ENCODE results near the gene KCNC1.

Gene KCNC1

GRCh38 chr11:17714356-17714854, 20.2 kb upstream of the KCNC1 start:
- FAIRE-seq (no peak), DNase-seq (ENCODE audit: insufficient read length, low spot score) (no peak)

GRCh38 chr11:17714870-17715269, 19.7 kb upstream of the KCNC1 start:
- FAIRE-seq = no peak

GRCh38 chr11:17716807-17717206, 17.8 kb upstream of the KCNC1 start:
- DNase-seq (ENCODE audit: insufficient read length, low spot score) (no peak), FAIRE-seq (no peak)

More at GRCh38 chr11:17714870-17715269, 19.7 kb upstream of the KCNC1 start:
- DNase-seq (ENCODE audit: insufficient read length, low spot score) = no peak

- DNase-seq (ENCODE audit: insufficient read length, low spot score) (no peak), FAIRE-seq (no peak)
These were observed 16.6 kb upstream of the KCNC1 start for GRCh38 chr11:17718015-17718414.

- FAIRE-seq (no peak), DNase-seq (ENCODE audit: insufficient read length, low spot score) (no peak)
These were observed 16.0 kb upstream of the KCNC1 start for GRCh38 chr11:17718510-17718962.

- no peak for FAIRE-seq
- DNase-seq (ENCODE audit: insufficient read length, low spot score) = no peak
These were observed 15.3 kb upstream of the KCNC1 start, which contains the start of gene MYOD1 for GRCh38 chr11:17719028-17719937. Gene MYOD1 (plus strand): TSS chr11:17719571. CDS start chr11:17719783, 212 bp downstream.

GRCh38 chr11:17719938-17720795, 14.4 kb upstream of the KCNC1 start:
- DNase-seq (ENCODE audit: insufficient read length, low spot score) (no peak), FAIRE-seq (no peak)

- DNase-seq (ENCODE audit: insufficient read length, low spot score) (no peak), FAIRE-seq (no peak)
These were observed 13.8 kb upstream of the KCNC1 start for GRCh38 chr11:17720796-17721171.

- no peak for DNase-seq (ENCODE audit: insufficient read length, low spot score)
These were observed 13.2 kb upstream of the KCNC1 start for GRCh38 chr11:17721242-17721999.

GRCh38 chr11:17722000-17722643, 12.5 kb upstream of the KCNC1 start:
- FAIRE-seq (no peak), DNase-seq (ENCODE audit: insufficient read length, low spot score) (no peak)

More at GRCh38 chr11:17721242-17721999, 13.2 kb upstream of the KCNC1 start:
- FAIRE-seq = no peak

- DNase-seq (ENCODE audit: insufficient read length, low spot score) = no peak
- no peak for FAIRE-seq
These were observed 10.3 kb upstream of the KCNC1 start for GRCh38 chr11:17724020-17724908.

- FAIRE-seq (no peak), DNase-seq (ENCODE audit: insufficient read length, low spot score) (no peak)
These were observed 9.4 kb upstream of the KCNC1 start for GRCh38 chr11:17725174-17725573.

- FAIRE-seq (no peak), DNase-seq (ENCODE audit: insufficient read length, low spot score) (no peak)
These were observed 4.4 kb upstream of the KCNC1 start for GRCh38 chr11:17730137-17730536.

- peak; percentile 94 for FAIRE-seq
- peak; percentile 92 for DNase-seq (ENCODE audit: insufficient read length, low spot score)
These were observed 3.7 kb upstream of the KCNC1 start for GRCh38 chr11:17730608-17731462.

GRCh38 chr11:17733261-17733660, 1.3 kb upstream of the KCNC1 start:
- DNase-seq (ENCODE audit: insufficient read length, low spot score) = no peak
- FAIRE-seq = no peak

- DNase-seq (ENCODE audit: insufficient read length, low spot score) (peak; percentile 62), FAIRE-seq (no peak)
These were observed 621 bp downstream of the KCNC1 start for GRCh38 chr11:17734986-17735817.
